ENCODE data around the gene HOXB4.

The HOXB4 gene

DNA sequence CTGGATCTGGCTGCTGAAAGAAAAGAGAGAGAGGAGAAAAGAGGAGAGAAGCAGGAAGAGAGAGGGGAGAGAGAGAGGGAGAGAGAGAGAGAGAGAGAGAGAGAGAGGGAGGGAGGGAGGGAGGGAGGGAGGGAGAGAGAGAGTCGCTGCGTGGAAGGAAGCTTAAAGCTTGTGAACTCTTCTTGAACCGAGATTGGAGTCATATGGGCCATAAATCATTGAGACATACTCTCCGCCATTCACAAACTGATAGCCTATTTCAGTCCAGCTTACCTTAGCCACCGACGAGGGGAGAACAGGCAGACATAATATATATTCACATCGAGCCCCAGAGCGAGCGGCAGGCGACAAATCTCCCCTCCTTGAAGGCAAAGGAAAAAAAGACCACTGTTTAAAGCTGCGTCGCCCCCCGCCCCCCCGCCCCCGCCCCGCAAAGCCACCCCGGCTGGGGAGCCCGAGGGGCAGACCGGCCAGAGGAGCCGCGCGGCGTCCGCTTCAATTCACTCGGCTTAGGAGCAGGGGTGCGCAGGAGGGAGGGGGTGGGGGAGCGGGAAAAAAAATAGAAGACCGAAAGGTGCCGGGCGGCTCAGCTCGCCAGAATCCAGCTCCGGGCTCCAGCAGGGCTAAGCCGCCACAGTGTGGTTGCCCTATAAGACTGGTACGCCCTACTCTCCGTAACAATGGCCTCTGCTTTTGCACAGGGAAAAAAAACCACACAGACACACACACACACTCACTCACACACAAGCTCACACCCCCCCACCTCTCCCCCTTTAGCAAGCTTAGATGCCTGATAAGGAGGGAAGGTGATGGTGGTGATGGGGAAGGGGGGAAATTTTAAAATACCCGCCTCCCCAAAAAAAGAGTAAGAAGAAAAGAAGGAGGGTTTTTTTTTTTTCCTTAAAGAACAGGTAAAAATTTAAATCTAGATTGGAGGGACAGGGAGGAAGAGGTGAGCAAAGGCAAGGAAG lies 22.6 kb downstream of the HOXB4 start:
- Histone ChIP-seq H3K4me1 (ENCODE audit: insufficient read depth, low read length) (no peaks in the 10 kb centered on the region; the same call in 1 of the 2 replicates), H3K27me3 (ENCODE audit: insufficient read depth, low read length) (peaks cover 100% of the 10 kb centered on the region)

DNA sequence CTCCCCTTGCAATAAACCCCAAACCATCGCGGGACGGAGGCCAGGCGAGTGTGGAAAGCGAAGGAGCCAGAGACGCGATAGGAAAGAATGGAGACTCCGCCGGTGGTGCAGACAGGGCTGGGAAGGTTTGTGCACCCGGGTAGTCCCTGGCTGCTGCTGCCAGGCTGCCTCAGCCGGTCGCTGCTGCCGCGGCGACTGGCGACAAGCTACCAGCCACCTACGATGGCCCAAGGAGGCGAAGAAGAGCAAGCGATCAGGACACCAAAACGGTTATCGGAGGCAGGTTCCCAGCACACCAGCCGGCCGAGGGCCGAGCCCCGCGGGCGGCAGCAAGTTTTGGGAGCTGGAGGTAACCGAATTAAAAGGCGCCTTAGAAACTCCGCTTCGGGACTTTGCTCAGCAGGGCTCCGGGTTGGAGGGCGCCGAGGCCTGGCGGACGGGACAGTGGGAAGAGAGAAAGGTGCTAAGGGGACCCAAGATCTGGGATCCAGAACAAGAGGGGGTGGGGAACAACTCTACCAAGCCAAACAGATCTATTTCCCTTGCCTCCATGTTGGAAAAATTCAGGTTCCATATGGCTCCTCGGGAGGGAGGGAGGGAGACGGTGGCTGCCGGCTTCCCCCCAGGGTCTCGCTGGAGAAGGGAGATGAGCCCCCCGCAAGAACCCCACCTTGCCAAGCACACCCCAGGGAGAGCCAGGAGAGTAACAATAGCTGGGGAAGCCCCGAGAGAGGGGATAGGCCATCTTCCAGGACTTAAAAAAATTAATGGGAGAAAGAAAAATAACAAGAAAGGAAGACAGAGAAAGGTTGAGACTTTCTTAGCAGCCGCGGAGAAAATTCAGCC lies 23.5 kb downstream of the HOXB4 start:
- no peaks in the 10 kb centered on the region for H3K36me3 ChIP-seq (ENCODE audit: insufficient read depth, low read depth, low read length)
- no peak overlapping the region for H3K27ac ChIP-seq (ENCODE audit: low read length)
- peaks cover 5% of the 10 kb centered on the region; the same call in 1 of the 2 replicates for H3K9me3 ChIP-seq (ENCODE audit: insufficient read depth, low read depth, low read length)
- peaks cover 100% of the 10 kb centered on the region for H3K27me3 ChIP-seq (ENCODE audit: insufficient read depth, low read length)
- no peak overlapping the region for H3K9ac ChIP-seq (ENCODE audit: low read depth, low read length)
- H3K4me3 ChIP-seq (ENCODE audit: low read length) = peak overlapping the region; percentile 18; the same call in 1 of the 2 replicates
- no peaks in the 10 kb centered on the region; the same call in 1 of the 2 replicates for H3K4me1 ChIP-seq (ENCODE audit: insufficient read depth, low read length)

More for the DNA sequence above, 22.6 kb downstream of the HOXB4 start:
- Histone ChIP-seq H3K9ac (ENCODE audit: low read depth, low read length) (no peak overlapping the region), H3K9me3 (ENCODE audit: insufficient read depth, low read depth, low read length) (peaks cover 5% of the 10 kb centered on the region; the same call in 1 of the 2 replicates), H3K4me3 (ENCODE audit: low read length) (no peak overlapping the region; the same call in none of the 2 replicates), H3K27ac (ENCODE audit: low read length) (no peak overlapping the region), H3K36me3 (ENCODE audit: insufficient read depth, low read depth, low read length) (no peaks in the 10 kb centered on the region)

GRCh38 chr17:48553826-48554225 lies 24.3 kb downstream of the HOXB4 start:
- H3K9me3 ChIP-seq (ENCODE audit: insufficient read depth, low read depth, low read length) = peaks cover 5% of the 10 kb centered on the region; the same call in 1 of the 2 replicates
- no peak overlapping the region for H3K9ac ChIP-seq (ENCODE audit: low read depth, low read length)
- H3K4me1 ChIP-seq (ENCODE audit: insufficient read depth, low read length) = peaks cover 4% of the 10 kb centered on the region
- H3K4me3 ChIP-seq (ENCODE audit: low read length) = no peak overlapping the region
- no peak overlapping the region for H3K27ac ChIP-seq (ENCODE audit: low read length)
- peaks cover 100% of the 10 kb centered on the region for H3K27me3 ChIP-seq (ENCODE audit: insufficient read depth, low read length)
- H3K36me3 ChIP-seq (ENCODE audit: insufficient read depth, low read depth, low read length) = no peaks in the 10 kb centered on the region

- H3K36me3 ChIP-seq (ENCODE audit: insufficient read depth, low read depth, low read length) = no peaks in the 10 kb centered on the region
- no peak overlapping the region for H3K4me3 ChIP-seq (ENCODE audit: low read length)
- no peak overlapping the region for H3K27ac ChIP-seq (ENCODE audit: low read length)
- H3K9me3 ChIP-seq (ENCODE audit: insufficient read depth, low read depth, low read length) = peaks cover 5% of the 10 kb centered on the region; the same call in 1 of the 2 replicates
- H3K9ac ChIP-seq (ENCODE audit: low read depth, low read length) = no peak overlapping the region
- peaks cover 9% of the 10 kb centered on the region for H3K4me1 ChIP-seq (ENCODE audit: insufficient read depth, low read length)
- peaks cover 100% of the 10 kb centered on the region for H3K27me3 ChIP-seq (ENCODE audit: insufficient read depth, low read length)
Measured at GRCh38 chr17:48553190-48553547, 25.0 kb downstream of the HOXB4 start.

- Histone ChIP-seq H3K9ac (ENCODE audit: low read depth, low read length) (no peak overlapping the region), H3K36me3 (ENCODE audit: insufficient read depth, low read depth, low read length) (no peaks in the 10 kb centered on the region), H3K27me3 (ENCODE audit: insufficient read depth, low read length) (peaks cover 100% of the 10 kb centered on the region), H3K27ac (ENCODE audit: low read length) (no peak overlapping the region), H3K4me1 (ENCODE audit: insufficient read depth, low read length) (peaks cover 9% of the 10 kb centered on the region), H3K4me3 (ENCODE audit: low read length) (no peak overlapping the region), H3K9me3 (ENCODE audit: insufficient read depth, low read depth, low read length) (peaks cover 5% of the 10 kb centered on the region; the same call in 1 of the 2 replicates)
Measured at GRCh38 chr17:48552466-48553189, 25.5 kb downstream of the HOXB4 start.

DNA sequence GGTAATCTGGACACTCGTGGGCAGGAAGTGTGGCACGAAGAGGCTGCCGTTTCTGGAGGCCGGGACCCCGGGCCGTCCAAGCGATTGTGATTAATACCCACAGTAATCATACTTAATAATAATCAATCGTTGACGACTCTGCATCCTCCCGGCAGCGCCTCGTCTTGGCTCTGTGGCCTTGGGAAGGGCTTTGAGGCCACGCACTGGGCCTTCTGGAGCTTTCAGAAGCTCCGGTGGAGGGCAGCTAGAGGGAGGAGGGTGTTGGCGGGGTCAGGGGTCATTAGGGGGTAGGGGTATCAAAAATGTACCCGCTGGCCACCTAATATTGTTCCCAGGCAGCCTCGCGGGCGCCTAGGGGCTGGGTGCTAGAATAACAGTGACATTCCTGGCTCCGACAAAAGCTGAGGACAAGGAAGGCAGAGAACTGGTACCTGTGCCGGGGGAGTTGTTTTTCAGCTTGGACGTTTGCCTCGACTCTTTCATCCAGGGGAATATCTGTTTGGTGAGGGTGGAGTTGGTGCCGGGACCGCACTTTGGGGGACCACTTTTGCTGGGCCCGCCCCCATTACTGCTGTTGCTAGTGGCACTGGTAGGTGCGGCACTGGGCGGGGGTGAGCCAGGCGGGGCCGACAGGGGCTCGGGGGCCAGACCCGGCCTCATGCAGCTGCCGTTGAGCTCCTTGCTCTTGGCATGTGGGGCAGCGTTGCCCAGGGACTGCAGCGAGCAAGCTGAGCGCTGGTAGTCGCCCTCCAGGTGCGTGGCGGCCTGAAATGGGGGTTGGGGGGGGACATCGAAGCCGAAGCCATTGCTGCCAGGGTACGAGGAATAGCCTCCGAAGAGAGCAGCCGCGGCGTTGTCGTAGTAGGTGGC lies 26.3 kb downstream of the HOXB4 start:
- Histone ChIP-seq H3K4me3 (ENCODE audit: low read length) (no peak overlapping the region), H3K9me3 (ENCODE audit: insufficient read depth, low read depth, low read length) (peaks cover 5% of the 10 kb centered on the region; the same call in 1 of the 2 replicates), H3K27me3 (ENCODE audit: insufficient read depth, low read length) (peaks cover 100% of the 10 kb centered on the region), H3K9ac (ENCODE audit: low read depth, low read length) (no peak overlapping the region), H3K27ac (ENCODE audit: low read length) (no peak overlapping the region), H3K36me3 (ENCODE audit: insufficient read depth, low read depth, low read length) (no peaks in the 10 kb centered on the region), H3K4me1 (ENCODE audit: insufficient read depth, low read length) (peaks cover 15% of the 10 kb centered on the region)

DNA sequence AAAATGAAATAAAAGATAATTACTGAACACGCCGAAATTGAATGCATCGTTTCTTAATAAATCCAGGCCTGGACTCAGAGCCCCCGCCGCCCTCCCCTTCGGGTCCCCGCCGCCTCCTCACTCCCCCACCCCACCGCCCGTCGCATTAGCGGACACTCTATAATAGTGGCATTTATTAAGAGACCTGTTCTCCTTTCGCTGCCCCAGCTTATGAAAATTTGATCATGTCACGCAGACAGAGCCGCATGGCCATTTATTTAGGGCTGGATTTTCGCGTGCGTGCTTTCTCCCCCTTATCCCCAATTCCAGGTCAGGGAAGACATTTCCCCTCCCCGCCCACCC lies 27.0 kb downstream of the HOXB4 start:
- Histone ChIP-seq H3K36me3 (ENCODE audit: insufficient read depth, low read depth, low read length) (no peaks in the 10 kb centered on the region), H3K27ac (ENCODE audit: low read length) (no peak overlapping the region), H3K9me3 (ENCODE audit: insufficient read depth, low read depth, low read length) (peaks cover 5% of the 10 kb centered on the region; the same call in 1 of the 2 replicates), H3K27me3 (ENCODE audit: insufficient read depth, low read length) (peaks cover 100% of the 10 kb centered on the region), H3K4me3 (ENCODE audit: low read length) (no peak overlapping the region), H3K9ac (ENCODE audit: low read depth, low read length) (no peak overlapping the region), H3K4me1 (ENCODE audit: insufficient read depth, low read length) (peaks cover 16% of the 10 kb centered on the region)

- H3K27me3 ChIP-seq (ENCODE audit: insufficient read depth, low read length) = peaks cover 100% of the 10 kb centered on the region
- peaks cover 16% of the 10 kb centered on the region for H3K4me1 ChIP-seq (ENCODE audit: insufficient read depth, low read length)
- peaks cover 5% of the 10 kb centered on the region; the same call in 1 of the 2 replicates for H3K9me3 ChIP-seq (ENCODE audit: insufficient read depth, low read depth, low read length)
- H3K36me3 ChIP-seq (ENCODE audit: insufficient read depth, low read depth, low read length) = no peaks in the 10 kb centered on the region
- no peak overlapping the region for H3K4me3 ChIP-seq (ENCODE audit: low read length)
- H3K9ac ChIP-seq (ENCODE audit: low read depth, low read length) = no peak overlapping the region
- no peak overlapping the region for H3K27ac ChIP-seq (ENCODE audit: low read length)
Measured at GRCh38 chr17:48550502-48551213, 27.5 kb downstream of the HOXB4 start.

GRCh38 chr17:48549914-48550501 lies 28.1 kb downstream of the HOXB4 start:
- Histone ChIP-seq H3K9me3 (ENCODE audit: insufficient read depth, low read depth, low read length) (peaks cover 5% of the 10 kb centered on the region; the same call in 1 of the 2 replicates), H3K27ac (ENCODE audit: low read length) (no peak overlapping the region), H3K4me3 (ENCODE audit: low read length) (no peak overlapping the region), H3K27me3 (ENCODE audit: insufficient read depth, low read length) (peaks cover 100% of the 10 kb centered on the region), H3K9ac (ENCODE audit: low read depth, low read length) (no peak overlapping the region), H3K36me3 (ENCODE audit: insufficient read depth, low read depth, low read length) (no peaks in the 10 kb centered on the region), H3K4me1 (ENCODE audit: insufficient read depth, low read length) (peaks cover 16% of the 10 kb centered on the region)

DNA sequence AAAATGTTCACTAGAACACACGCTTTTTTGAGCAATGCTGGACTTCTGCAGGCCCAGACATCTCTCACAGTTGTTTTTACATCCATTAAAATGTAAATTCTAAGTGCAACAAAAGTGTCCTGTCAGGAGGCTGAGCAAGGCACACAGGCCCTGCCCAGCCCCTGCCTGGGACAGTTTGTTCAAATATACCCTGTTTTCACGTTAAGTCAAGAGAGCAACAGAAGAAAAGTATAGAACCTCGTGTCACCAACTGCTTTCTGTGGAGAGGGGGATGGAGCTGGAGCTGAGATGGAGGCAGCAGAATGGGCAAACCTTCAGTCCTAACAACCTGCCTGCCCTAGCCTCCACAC lies 28.9 kb downstream of the HOXB4 start:
- H3K9ac ChIP-seq (ENCODE audit: low read depth, low read length) = no peak overlapping the region
- H3K9me3 ChIP-seq (ENCODE audit: insufficient read depth, low read depth, low read length) = peaks cover 5% of the 10 kb centered on the region; the same call in 1 of the 2 replicates
- H3K4me1 ChIP-seq (ENCODE audit: insufficient read depth, low read length) = peaks cover 16% of the 10 kb centered on the region
- H3K4me3 ChIP-seq (ENCODE audit: low read length) = no peak overlapping the region
- H3K36me3 ChIP-seq (ENCODE audit: insufficient read depth, low read depth, low read length) = no peaks in the 10 kb centered on the region
- no peak overlapping the region for H3K27ac ChIP-seq (ENCODE audit: low read length)
- peaks cover 100% of the 10 kb centered on the region for H3K27me3 ChIP-seq (ENCODE audit: insufficient read depth, low read length)

Data from iPS-20b (cell line).